Panc1 (cell line): ENCODE measurements around the gene ZDHHC14. TPM values are rescaled to one million over a fixed set of nuclear protein-coding genes. Genes with fewer than 3 reads are reported as not detected.

Experiments
- ATAC-seq: fragments of 200-7000 bp; cut with Tn5 transposase; 2 replicates; pipeline ENCODE4 v1.9.1; 2020; ENCODE audit warnings: mild to moderate bottlenecking, moderate library complexity
- BruUV-seq: library from RNA; stranded (reverse); fragments of 400-500 nt; replicated peaks from 2 replicates; lab custom pipeline; 2021; lab: Mats Ljungman, UMichigan
- CTCF ChIA-PET: fragments of 300-600 bp; sonication (Branson Sonifier 250); formaldehyde crosslinking; loops from one replicate; lab custom pipeline; 2022; ENCODE audit warnings: antibody characterized with exemption; lab: Charles Lee
- POLR2A ChIA-PET: fragments of 300-600 bp; sonication (Branson Sonifier 250); formaldehyde crosslinking; loops from one replicate; lab custom pipeline; 2022; ENCODE audit warnings: antibody characterized with exemption; lab: Charles Lee
- DNase-seq: peaks from one replicate; pipeline ENCODE4 v3.0.0-alpha.2; 2010; ENCODE audit warnings: low read depth, low spot score
- H3K27ac ChIP-seq: 2 replicates; pipeline ENCODE4 v1.5.1; 2011; ENCODE audit warnings: mild to moderate bottlenecking, low read length, inconsistent platforms
- H3K27me3 ChIP-seq: fragments of 200-500 bp; sonication (Bioruptor generic); 2 replicates; pipeline ENCODE4 v1.6.0; 2014; ENCODE audit warnings: low read length, inconsistent platforms; ENCODE audit not compliant: control insufficient read depth, insufficient read depth
- H3K36me3 ChIP-seq: fragments of 200-500 bp; sonication (Bioruptor generic); 2 replicates; pipeline ENCODE4 v1.5.1; 2014; ENCODE audit warnings: inconsistent platforms, mild to moderate bottlenecking, low read length, moderate library complexity; ENCODE audit not compliant: control insufficient read depth, insufficient read depth
- H3K4me1 ChIP-seq: 2 replicates; pipeline ENCODE4 v1.5.1; 2011; ENCODE audit warnings: inconsistent platforms, mild to moderate bottlenecking, low read length, moderate library complexity; ENCODE audit not compliant: control insufficient read depth, insufficient read depth
- H3K4me3 ChIP-seq, 2 experiments: 2 replicates each; pipeline ENCODE4 v1.5.1; 2011 to 2012; ENCODE audit warnings: low read depth in 2 of 2, low read length in 2 of 2, mild to moderate bottlenecking in 2 of 2, inconsistent platforms in 1 of 2, moderate library complexity in 1 of 2
- H3K9me3 ChIP-seq: fragments of 200-500 bp; sonication (Bioruptor generic); 2 replicates; pipeline ENCODE4 v1.5.1; 2014; ENCODE audit warnings: low read depth, mild to moderate bottlenecking, inconsistent platforms, low read length, moderate library complexity; ENCODE audit not compliant: control insufficient read depth, insufficient read depth
- CTCF ChIP-seq: fragments of 450-650 bp; IDR thresholded peaks from 2 replicates; pipeline ENCODE4 v1.5.1; 2017; ENCODE audit warnings: mild to moderate bottlenecking
- TCF7L2 ChIP-seq: IDR thresholded peaks from 2 replicates; pipeline ENCODE4 v1.6.1; 2011; ENCODE audit warnings: mild to moderate bottlenecking, low read depth, low read length, inconsistent platforms
- in situ Hi-C: cut with HindIII; loops from 2 replicates; pipeline ENCODE4 v1.10.0; 2016; ENCODE audit warnings: low sequenced_read_pairs, low pct_unique_long_range_greater_than_20kb
- intact Hi-C: fragments of 100-400 bp; cut with micrococcal nuclease; formaldehyde crosslinking; loops from one replicate; pipeline ENCODE4 v1.10.0; 2022; ENCODE audit not compliant: unreplicated experiment
- total RNA-seq: library from RNA; stranded (reverse); gene quantifications from one replicate; pipeline ENCODE4 v1.2.1, GENCODE V29; 2021; ENCODE audit not compliant: unreplicated experiment
- TF ChIP-seq, protein P1 (sequence below), 2 experiments: IDR thresholded peaks; 2 replicates each; pipeline ENCODE4 v1.6.1; 2011 to 2012; ENCODE audit warnings: low read depth in 2 of 2, control low read depth in 1 of 2, low read length in 1 of 2, mild to moderate bottlenecking in 1 of 2, moderate library complexity in 1 of 2; ENCODE audit not compliant: insufficient read depth in 1 of 2

The ZDHHC14 gene
- total RNA-seq, 1 experiment from 2014 or later: 19.9 TPM

DNA sequence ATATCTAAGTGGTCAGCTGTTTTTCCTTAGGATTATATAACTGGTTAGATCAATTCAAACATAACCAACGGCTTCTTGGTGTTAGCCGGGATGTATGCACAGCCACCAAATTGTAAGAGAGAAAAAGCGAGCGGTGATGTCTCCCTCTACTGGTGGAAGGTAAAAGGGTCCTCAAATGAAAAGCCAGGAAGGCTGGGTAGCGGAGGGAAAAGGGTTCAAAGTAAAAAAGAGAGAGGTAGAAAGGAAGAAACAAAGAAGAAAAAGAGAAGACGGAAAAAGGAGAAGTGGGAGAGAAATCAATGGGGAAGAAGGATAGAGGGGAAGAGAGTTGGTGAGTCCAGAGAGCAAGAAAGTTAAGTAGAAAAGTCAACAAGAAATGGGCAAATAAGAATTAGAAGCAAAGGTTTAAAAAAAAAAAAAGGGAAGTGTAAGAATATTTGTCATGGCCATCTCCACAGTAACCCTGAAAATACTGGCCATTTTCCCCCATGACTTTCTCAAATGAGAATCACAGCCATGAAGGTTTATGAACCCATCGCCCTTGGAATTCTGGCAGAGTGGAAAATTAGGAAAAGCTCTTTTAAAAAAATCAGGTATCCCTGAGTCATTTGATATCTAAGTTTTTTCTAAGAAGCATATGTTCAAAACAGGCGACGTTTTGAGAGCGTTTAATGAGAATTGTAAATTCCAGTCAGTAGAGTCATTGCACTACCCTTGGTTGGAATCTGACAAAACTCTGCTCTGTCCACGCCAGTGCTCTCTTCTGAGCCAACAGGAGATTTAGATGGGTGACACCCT is 286.4 kb downstream of the ZDHHC14 start:
- intact Hi-C loops (loop anchor here (2.0 to 5.0 kb wide), 2 partner anchors 285 to 353 kb away; partner anchors contain the start of gene ZDHHC14), in situ Hi-C loops (loop anchor here (25.0 kb wide), 1 partner anchor 355 kb away; the partner anchor contains the start of gene TMEM242)
- DNase-seq: peak; percentile 57
- TF ChIP-seq, protein P1, sequence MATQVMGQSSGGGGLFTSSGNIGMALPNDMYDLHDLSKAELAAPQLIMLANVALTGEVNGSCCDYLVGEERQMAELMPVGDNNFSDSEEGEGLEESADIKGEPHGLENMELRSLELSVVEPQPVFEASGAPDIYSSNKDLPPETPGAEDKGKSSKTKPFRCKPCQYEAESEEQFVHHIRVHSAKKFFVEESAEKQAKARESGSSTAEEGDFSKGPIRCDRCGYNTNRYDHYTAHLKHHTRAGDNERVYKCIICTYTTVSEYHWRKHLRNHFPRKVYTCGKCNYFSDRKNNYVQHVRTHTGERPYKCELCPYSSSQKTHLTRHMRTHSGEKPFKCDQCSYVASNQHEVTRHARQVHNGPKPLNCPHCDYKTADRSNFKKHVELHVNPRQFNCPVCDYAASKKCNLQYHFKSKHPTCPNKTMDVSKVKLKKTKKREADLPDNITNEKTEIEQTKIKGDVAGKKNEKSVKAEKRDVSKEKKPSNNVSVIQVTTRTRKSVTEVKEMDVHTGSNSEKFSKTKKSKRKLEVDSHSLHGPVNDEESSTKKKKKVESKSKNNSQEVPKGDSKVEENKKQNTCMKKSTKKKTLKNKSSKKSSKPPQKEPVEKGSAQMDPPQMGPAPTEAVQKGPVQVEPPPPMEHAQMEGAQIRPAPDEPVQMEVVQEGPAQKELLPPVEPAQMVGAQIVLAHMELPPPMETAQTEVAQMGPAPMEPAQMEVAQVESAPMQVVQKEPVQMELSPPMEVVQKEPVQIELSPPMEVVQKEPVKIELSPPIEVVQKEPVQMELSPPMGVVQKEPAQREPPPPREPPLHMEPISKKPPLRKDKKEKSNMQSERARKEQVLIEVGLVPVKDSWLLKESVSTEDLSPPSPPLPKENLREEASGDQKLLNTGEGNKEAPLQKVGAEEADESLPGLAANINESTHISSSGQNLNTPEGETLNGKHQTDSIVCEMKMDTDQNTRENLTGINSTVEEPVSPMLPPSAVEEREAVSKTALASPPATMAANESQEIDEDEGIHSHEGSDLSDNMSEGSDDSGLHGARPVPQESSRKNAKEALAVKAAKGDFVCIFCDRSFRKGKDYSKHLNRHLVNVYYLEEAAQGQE (IDR thresholded peaks at IDR 0.05; ENCODE audit: insufficient read depth in 1 of 2, low read depth in 2 of 2, low read length in 1 of 2): no peak
- peak; percentile 90 for TF ChIP-seq CTCF
- H3K36me3 ChIP-seq: no peaks in the 10 kb centered on the region
- peak; percentile 73 for ATAC-seq
- H3K4me1 ChIP-seq: peaks cover 13% of the 10 kb centered on the region
- ChIA-PET POLR2A (no interaction called here), CTCF (interaction anchor here (0.7 to 0.8 kb wide), 2 partner anchors 180 to 241 kb away, joined by 3 read pairs; no protein-coding TSS in a partner anchor)
- no peaks in the 10 kb centered on the region for H3K27me3 ChIP-seq
- TSS peak; percentile 80 for BruUV-seq
- no peak overlapping the region for H3K4me3 ChIP-seq
- no peak overlapping the region for H3K27ac ChIP-seq
- H3K9me3 ChIP-seq: no peaks in the 10 kb centered on the region

- CTCF ChIA-PET: interaction anchor here (0.7 kb wide), 1 partner anchor 241 kb away, joined by 3 read pairs; no protein-coding TSS in a partner anchor
- H3K9me3 ChIP-seq: no peaks in the 10 kb centered on the region
Observed at GRCh38 chr6:157668009-157668401, 287.0 kb downstream of the ZDHHC14 start.

More at GRCh38 chr6:157668009-157668401, 287.0 kb downstream of the ZDHHC14 start:
- H3K36me3 ChIP-seq: no peaks in the 10 kb centered on the region
- H3K4me3 ChIP-seq: no peak overlapping the region
- no peak for DNase-seq
- in situ Hi-C loops (loop anchor here (25.0 kb wide), 1 partner anchor 356 kb away; the partner anchor contains the start of gene TMEM242), intact Hi-C loops (loop anchor here (5.0 kb wide), 1 partner anchor 286 kb away; the partner anchor contains the start of gene ZDHHC14)
- no peak overlapping the region for H3K27ac ChIP-seq
- TF ChIP-seq, protein P1 (IDR thresholded peaks at IDR 0.05; ENCODE audit: insufficient read depth in 1 of 2, low read depth in 2 of 2, low read length in 1 of 2): no peak
- TF ChIP-seq TCF7L2: no peak
- no peaks in the 10 kb centered on the region for H3K27me3 ChIP-seq
- POLR2A ChIA-PET: no interaction called here
- peaks cover 13% of the 10 kb centered on the region for H3K4me1 ChIP-seq
- ATAC-seq: no peak
- BruUV-seq: no TSS peak
